ENCODE measurements around the gene UPB1. TPM values are rescaled to one million over a fixed set of nuclear protein-coding genes. Genes with fewer than 3 reads are reported as not detected.

The UPB1 gene
- total and polyA plus RNA-seq, 4 donors: 0.87 to 4.5 (median 3.0) TPM

DNA sequence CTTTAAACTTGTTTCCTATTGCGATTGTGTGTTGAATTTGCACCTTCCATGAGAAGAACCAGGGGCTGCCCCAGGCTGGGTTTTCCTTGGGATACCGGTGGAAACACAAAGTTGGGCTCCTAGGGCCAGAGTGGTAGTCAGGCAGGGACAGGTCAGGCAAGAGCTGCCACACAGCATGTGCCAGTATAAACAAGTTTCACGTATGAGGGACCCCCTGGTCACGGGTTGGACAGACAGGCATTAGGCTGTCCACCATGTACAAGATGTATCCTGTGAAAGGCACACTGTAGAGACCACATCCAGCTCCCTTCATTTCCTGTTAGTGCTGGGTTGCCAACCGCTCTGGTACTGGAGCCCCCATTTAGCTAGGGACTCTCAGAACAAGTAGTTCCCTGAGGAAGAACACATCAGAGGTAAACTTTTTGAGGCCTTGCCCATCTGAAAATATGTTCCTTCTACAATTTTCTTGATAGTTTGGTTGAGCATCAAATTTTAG lies 8.8 kb downstream of the UPB1 start:
- Histone ChIP-seq H3K9me3 (ENCODE audit: control insufficient read depth in 4 of 4, insufficient read depth in 3 of 4, low read length in 3 of 4) (no peaks in the 10 kb centered on the region), H3K9ac (ENCODE audit: insufficient read depth in 1 of 2, low read length in 2 of 2) (no peak overlapping the region), H3K4me1 (ENCODE audit: control insufficient read depth in 5 of 5, insufficient read depth in 5 of 5, low read length in 5 of 5) (peaks cover 0 to 17% (median 9%) of the 10 kb centered on the region in 5 donors), H3K36me3 (ENCODE audit: control insufficient read depth in 4 of 4, insufficient read depth in 4 of 4, low read length in 4 of 4) (no peaks in the 10 kb centered on the region), H3K27ac (ENCODE audit: low read depth in 1 of 2, low read length in 1 of 2) (no peak overlapping the region), H3K4me3 (no peak overlapping the region), H3K27me3 (ENCODE audit: control insufficient read depth in 3 of 3, insufficient read depth in 3 of 3, low read length in 2 of 3) (no peaks in the 10 kb centered on the region)
- DNase-seq (no peak), ATAC-seq (ENCODE audit: insufficient read depth, low FRiP score) (no peak)
- TF ChIP-seq, protein P1, sequence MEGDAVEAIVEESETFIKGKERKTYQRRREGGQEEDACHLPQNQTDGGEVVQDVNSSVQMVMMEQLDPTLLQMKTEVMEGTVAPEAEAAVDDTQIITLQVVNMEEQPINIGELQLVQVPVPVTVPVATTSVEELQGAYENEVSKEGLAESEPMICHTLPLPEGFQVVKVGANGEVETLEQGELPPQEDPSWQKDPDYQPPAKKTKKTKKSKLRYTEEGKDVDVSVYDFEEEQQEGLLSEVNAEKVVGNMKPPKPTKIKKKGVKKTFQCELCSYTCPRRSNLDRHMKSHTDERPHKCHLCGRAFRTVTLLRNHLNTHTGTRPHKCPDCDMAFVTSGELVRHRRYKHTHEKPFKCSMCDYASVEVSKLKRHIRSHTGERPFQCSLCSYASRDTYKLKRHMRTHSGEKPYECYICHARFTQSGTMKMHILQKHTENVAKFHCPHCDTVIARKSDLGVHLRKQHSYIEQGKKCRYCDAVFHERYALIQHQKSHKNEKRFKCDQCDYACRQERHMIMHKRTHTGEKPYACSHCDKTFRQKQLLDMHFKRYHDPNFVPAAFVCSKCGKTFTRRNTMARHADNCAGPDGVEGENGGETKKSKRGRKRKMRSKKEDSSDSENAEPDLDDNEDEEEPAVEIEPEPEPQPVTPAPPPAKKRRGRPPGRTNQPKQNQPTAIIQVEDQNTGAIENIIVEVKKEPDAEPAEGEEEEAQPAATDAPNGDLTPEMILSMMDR (IDR thresholded peaks at IDR 0.05; ENCODE audit: control extremely low read depth, extremely low read depth): no peak
- 60 to 78% methylated on average over 5 of the region's 5 CpGs for WGBS, 2 donors

DNA sequence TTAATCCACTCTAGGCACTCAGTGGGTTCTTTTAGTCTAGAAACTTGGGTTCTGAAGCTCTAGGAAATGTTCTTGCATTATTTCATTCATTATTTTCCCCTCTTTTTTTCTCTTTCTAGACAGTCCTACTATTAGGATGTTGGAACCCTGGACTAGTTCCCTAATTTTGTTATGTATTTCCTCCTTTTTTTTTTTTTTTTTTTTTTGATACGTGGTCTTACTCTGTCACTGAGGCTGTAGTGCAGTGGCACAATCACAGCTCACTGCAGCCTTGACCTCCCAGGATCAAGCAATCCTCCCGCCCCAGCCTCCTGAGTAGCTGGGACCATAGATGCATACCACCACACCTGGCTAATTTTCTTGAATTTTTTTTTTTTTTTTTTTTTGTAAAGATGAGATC lies 9.4 kb downstream of the UPB1 start:
- Histone ChIP-seq H3K9me3 (ENCODE audit: control insufficient read depth in 4 of 4, insufficient read depth in 3 of 4, low read length in 3 of 4) (no peaks in the 10 kb centered on the region), H3K4me3 (no peak overlapping the region), H3K27ac (ENCODE audit: low read depth in 1 of 2, low read length in 1 of 2) (no peak overlapping the region), H3K9ac (ENCODE audit: insufficient read depth in 1 of 2, low read length in 2 of 2) (no peak overlapping the region), H3K27me3 (ENCODE audit: control insufficient read depth in 3 of 3, insufficient read depth in 3 of 3, low read length in 2 of 3) (no peaks in the 10 kb centered on the region), H3K36me3 (ENCODE audit: control insufficient read depth in 4 of 4, insufficient read depth in 4 of 4, low read length in 4 of 4) (no peaks in the 10 kb centered on the region), H3K4me1 (ENCODE audit: control insufficient read depth in 5 of 5, insufficient read depth in 5 of 5, low read length in 5 of 5) (peaks cover 0 to 17% (median 8%) of the 10 kb centered on the region in 5 donors)
- DNase-seq: no peak
- TF ChIP-seq, protein P1 (IDR thresholded peaks at IDR 0.05; ENCODE audit: control extremely low read depth, extremely low read depth): no peak
- 53 to 81% methylated on average over 2 of the region's 2 CpGs for WGBS, 2 donors
- ATAC-seq (ENCODE audit: insufficient read depth, low FRiP score): no peak

DNA sequence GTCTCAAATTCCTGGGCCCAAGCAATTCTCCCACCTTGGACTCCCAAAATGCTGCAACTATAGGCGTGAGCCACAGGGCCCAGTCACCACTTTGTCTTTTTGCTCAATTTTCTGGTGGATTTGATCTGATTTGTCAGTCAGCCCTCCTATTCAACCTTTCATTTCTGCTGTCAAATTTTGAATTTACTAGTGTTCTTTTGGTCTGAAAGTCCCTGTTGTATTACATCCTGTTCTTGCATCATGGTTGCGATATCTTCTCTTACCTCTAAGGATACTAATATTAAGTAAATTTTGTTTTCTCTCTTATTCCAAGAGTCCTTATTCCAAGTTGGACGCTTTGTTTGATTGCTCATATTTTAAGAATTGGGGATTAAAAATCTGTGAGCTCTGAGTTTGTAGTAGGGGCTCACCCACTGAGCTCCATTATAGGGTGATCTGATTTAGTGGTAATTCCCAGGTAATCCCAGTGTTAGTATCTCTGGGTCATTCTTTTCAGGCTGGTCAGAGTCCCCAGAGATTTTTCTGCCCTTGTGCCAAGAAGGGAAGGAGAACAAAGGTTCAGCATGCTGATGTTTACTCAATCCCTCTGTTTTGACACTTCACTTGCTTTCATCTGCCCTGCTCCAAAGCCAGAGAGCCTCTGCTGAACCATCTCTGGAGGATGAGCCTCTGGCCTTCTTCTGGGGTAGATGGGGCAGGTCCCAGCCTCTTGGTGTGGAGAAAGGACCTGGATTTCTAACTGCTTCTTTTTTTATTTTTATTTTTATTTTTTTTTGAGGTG lies 10.0 kb downstream of the UPB1 start:
- Histone ChIP-seq H3K4me3 (no peak overlapping the region), H3K36me3 (ENCODE audit: control insufficient read depth in 4 of 4, insufficient read depth in 4 of 4, low read length in 4 of 4) (no peaks in the 10 kb centered on the region), H3K9me3 (ENCODE audit: control insufficient read depth in 4 of 4, insufficient read depth in 3 of 4, low read length in 3 of 4) (no peaks in the 10 kb centered on the region), H3K9ac (ENCODE audit: insufficient read depth in 1 of 2, low read length in 2 of 2) (no peak overlapping the region), H3K27ac (ENCODE audit: low read depth in 1 of 2, low read length in 1 of 2) (no peak overlapping the region), H3K27me3 (ENCODE audit: control insufficient read depth in 3 of 3, insufficient read depth in 3 of 3, low read length in 2 of 3) (no peaks in the 10 kb centered on the region), H3K4me1 (ENCODE audit: control insufficient read depth in 5 of 5, insufficient read depth in 5 of 5, low read length in 5 of 5) (peaks cover 0 to 20% (median 8%) of the 10 kb centered on the region in 5 donors)
- TF ChIP-seq, protein P1 (IDR thresholded peaks at IDR 0.05; ENCODE audit: control extremely low read depth, extremely low read depth): no peak
- DNase-seq: no peak
- no peak for ATAC-seq (ENCODE audit: insufficient read depth, low FRiP score)
- 68 to 76% methylated on average over 3 of the region's 3 CpGs for WGBS, 2 donors

All from lung (tissue), 12 donors.